Measurements from ENCODE around the gene PARVA.

- no peak for TF ChIP-seq CTCF (conservative IDR thresholded peaks at IDR 0.05)
- TF ChIP-seq EZH2 (IDR thresholded peaks at IDR 0.05; ENCODE audit: low read depth): no peak
These were observed 26.6 kb downstream of the PARVA start for GRCh38 chr11:12403997-12404350.
